VCaP (cell line): ENCODE results near the gene SF3B6.
"Not testable (repeated sequence)": the region's sequence is repeated elsewhere in the genome, so short reads cannot be mapped to it uniquely, and the experiment has no call there.

ENCODE experiments used
- H3K27ac ChIP-seq: fragments of 450-650 bp; 2 replicates; pipeline ENCODE4 v1.5.1; 2017
- TF ChIP-seq, protein P1 (sequence below): fragments of 450-650 bp; conservative IDR thresholded peaks from 2 replicates; pipeline ENCODE4 v1.5.1; 2017; ENCODE audit warnings: mild to moderate bottlenecking, moderate library complexity

The SF3B6 gene

DNA sequence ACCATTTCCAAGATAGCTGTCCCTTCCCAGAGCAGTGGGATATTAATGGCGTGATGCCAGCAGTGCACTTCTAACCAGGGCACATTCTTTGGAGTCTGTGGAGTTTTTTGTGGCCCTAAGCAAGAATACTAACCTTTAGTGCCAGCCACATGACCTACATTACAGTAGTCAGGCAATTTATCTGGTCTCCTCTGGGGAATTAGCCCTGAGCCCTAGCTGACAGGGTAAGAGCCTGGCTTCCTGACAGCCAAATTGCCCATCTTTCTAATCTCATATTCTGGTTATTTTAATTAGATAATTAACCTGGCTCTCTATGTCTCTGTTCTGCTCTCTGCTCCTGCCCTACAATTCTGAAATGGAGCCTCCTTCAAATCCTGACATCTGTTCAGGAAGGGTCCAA lies 41.8 kb upstream of the SF3B6 start:
- TF ChIP-seq, protein P1, sequence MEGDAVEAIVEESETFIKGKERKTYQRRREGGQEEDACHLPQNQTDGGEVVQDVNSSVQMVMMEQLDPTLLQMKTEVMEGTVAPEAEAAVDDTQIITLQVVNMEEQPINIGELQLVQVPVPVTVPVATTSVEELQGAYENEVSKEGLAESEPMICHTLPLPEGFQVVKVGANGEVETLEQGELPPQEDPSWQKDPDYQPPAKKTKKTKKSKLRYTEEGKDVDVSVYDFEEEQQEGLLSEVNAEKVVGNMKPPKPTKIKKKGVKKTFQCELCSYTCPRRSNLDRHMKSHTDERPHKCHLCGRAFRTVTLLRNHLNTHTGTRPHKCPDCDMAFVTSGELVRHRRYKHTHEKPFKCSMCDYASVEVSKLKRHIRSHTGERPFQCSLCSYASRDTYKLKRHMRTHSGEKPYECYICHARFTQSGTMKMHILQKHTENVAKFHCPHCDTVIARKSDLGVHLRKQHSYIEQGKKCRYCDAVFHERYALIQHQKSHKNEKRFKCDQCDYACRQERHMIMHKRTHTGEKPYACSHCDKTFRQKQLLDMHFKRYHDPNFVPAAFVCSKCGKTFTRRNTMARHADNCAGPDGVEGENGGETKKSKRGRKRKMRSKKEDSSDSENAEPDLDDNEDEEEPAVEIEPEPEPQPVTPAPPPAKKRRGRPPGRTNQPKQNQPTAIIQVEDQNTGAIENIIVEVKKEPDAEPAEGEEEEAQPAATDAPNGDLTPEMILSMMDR: no peak
- H3K27ac ChIP-seq: no peak overlapping the region

- H3K27ac ChIP-seq: no peak overlapping the region
- TF ChIP-seq, protein P1: no peak
Measured at GRCh38 chr2:24115057-24115456, 38.9 kb upstream of the SF3B6 start.

GRCh38 chr2:24111407-24111901 lies 35.3 kb upstream of the SF3B6 start:
- H3K27ac ChIP-seq: no peak overlapping the region
- TF ChIP-seq, protein P1: no peak

DNA sequence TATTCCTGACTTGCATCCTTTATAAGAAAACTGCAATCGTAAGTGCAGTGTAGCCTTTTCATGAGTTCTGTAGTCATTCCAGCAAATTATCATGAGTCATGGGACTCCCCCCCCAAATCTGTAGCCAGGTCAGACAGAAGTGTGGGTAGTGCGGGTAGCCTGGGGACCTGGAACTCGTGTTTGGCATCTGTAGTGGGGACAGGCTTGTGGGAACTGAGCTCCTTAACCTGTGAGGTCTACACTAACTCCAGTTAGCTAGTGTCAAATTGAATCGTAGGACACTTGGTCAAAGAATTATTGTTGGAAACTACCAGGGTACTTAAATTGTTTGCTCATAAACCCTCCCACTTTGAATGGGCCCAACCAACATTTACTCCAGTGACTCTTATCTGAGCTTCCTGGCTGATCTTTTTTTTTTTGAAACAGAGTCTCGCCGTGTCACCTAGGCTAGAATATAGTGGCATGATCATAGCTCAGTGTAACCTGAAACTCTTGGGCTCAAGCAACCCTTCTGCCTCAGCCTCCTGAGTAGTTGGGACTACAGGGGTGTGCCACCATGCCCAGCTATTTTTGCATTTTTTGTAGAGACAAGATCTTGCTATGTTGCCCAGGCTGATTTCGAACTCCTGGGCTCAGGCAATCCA lies 34.7 kb upstream of the SF3B6 start:
- H3K27ac ChIP-seq: no peak overlapping the region
- TF ChIP-seq, protein P1: no peak

GRCh38 chr2:24109431-24109830 lies 33.3 kb upstream of the SF3B6 start:
- not testable (repeated sequence) for H3K27ac ChIP-seq

DNA sequence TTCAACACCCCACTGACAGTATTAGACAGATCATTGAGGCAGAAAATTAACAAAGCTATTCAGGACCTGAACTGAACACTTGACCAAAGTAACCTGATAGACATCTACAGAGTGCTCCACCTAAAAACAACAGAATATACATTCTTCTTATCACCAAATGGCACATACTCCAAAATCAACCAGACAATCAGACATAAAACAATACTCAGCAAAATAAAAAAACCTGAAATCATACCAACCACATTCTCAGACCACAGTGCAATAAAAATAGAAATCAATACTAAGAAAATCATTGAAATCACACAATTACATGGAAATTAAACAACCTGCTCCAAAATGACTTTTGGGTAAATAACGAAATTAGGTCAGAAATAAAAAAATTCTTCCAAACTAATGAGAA lies 31.2 kb upstream of the SF3B6 start:
- TF ChIP-seq, protein P1: no peak
- no peak overlapping the region for H3K27ac ChIP-seq

DNA sequence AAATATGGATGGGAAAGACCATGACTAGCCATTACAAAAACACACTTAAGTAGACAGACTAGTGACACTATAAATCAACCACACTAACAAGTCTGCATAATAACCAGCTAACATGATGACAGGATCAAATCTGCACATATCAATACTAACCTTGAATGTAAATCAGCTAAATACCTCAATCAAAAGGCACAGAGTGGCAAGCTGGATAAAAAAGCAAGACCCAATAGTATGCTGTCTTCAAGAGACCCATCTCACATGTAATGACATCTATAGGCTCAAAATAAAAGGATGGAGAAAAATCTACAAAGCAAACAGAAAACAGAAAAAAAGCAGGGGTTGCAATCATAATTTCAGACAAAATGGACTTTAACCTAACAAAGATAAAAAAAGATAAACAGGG lies 30.7 kb upstream of the SF3B6 start:
- no peak overlapping the region for H3K27ac ChIP-seq
- TF ChIP-seq, protein P1: no peak

DNA sequence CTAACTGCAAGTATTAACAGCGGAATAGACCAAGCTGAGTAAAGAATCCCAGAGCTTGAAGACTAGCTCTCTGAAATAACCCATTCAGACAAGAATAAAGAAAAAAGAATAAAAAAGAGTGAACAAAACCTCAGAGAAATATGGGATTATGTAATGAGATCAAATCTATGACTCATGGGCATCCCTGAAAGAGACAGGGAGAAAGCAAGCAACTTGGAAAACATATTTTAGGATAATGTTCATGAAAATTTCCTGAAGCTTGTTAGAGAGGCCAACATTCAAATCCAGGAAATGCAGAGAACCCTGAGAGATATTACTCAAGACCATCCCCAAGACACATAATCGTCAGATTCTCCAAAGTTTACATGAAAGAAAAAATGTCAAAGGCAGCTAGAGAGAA lies 29.7 kb upstream of the SF3B6 start:
- H3K27ac ChIP-seq: no peak overlapping the region
- TF ChIP-seq, protein P1: no peak
